Measurements from ENCODE around the gene HIPK2.

Gene HIPK2

GRCh38 chr7:139782932-139783331 is 5.1 kb upstream of the HIPK2 start:
- no peak for DNase-seq

GRCh38 chr7:139777133-139777891 is 486 bp downstream of the HIPK2 start:
- peak in 1 of 2 experiments; percentile 12 for DNase-seq

DNA sequence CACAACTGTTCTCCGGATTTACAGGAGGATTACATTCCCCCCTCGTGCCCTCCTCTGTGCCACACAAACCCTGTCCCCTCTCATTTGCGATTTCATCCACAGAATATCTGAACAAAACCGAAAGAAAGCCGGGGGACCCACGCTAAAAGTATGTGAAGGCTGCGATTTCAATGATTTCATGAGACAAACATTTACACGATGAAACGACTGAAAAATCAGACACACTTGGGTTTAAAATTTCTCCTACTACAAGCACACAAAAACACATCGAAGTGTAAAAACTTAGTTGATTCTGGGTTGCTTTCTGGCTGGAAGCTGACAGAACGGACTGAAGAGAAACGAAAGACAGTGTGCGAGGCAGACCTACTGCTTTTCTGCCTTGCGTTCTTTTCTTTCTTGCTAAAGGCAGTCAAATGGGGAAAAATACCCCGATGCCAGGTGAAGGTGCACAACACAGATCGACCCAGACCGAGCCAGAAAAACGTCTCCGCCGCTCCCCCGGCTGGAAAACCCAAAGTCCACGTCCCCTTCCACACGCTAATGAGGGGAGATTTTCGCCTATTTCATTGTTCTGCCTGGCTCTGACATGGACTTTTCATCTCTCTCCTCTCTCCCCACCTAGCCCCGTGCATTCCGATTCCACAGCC is 1.2 kb downstream of the HIPK2 start:
- DNase-seq = peak in 1 of 2 experiments; percentile 17

GRCh38 chr7:139775829-139776266 is 1.9 kb downstream of the HIPK2 start:
- peak; percentile 16 to 71 for DNase-seq

- DNase-seq = no peak
Measured at GRCh38 chr7:139774376-139774775, 3.4 kb downstream of the HIPK2 start.

- no peak for DNase-seq
Measured at GRCh38 chr7:139773371-139773770, 4.4 kb downstream of the HIPK2 start.

DNA sequence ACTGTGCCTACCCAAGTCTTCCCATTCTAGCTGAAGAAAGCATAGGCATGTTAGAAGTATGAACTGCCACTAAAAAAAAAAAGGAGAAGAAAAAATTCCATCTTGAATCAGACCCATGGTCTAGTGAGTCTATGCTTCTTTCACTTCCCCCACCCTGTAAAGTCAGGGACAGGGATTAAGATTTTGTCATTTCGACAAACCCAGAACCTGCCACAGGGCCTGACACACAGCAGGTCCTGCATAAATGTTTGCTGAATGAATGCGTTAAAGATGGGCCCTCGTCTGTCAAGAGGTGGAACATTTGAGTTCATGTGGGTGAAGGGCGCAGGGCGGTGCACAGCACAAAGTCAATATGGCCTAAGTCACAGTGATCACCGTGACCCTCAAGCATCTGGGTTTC is 4.9 kb downstream of the HIPK2 start:
- DNase-seq = no peak

- no peak for DNase-seq
Measured at GRCh38 chr7:139772115-139772514, 5.7 kb downstream of the HIPK2 start.

DNA sequence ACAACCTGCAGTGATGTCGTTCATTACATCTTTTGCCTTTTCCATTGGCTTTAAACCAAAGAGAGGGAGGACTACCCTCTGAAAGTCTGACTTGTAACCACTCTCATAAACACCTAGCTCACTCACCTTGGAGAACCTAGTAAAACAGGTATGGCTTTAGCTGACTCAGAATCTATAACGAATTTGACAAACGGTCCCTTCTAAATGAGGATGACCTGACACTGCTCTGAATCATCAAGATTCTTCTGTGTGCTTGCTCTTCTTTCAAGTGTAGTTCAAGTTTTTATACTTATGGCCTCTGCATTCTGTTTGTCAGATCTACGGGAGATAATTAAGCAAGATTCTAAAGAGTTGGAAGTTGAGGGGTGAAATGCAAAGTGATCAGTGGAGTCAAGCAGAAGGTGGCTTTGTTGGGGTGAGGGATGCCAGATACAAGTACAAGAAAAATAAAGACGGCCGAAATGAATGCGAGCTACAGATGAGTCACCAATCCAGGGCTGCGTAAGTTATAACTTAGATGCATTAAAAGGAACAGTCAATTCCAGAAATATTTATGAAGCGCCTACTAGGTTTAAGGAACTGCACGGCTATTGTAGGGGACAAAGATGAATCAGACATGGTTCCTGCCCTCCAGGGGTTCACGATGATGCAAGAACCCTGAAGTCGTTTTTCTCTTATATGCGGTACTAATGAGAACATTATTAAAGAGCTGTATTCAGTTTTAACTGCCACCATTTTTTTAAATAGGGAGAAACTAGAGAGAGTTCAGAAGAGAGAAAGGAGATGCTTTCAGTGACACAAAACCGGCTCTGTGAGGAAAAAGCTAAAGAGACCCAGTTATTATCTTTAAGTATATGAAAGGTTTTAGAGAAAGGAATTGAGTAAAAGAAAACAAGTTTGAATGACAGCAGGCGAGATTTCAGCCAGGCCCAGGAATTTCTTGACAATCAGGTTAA is 6.5 kb downstream of the HIPK2 start:
- no peak for DNase-seq

DNA sequence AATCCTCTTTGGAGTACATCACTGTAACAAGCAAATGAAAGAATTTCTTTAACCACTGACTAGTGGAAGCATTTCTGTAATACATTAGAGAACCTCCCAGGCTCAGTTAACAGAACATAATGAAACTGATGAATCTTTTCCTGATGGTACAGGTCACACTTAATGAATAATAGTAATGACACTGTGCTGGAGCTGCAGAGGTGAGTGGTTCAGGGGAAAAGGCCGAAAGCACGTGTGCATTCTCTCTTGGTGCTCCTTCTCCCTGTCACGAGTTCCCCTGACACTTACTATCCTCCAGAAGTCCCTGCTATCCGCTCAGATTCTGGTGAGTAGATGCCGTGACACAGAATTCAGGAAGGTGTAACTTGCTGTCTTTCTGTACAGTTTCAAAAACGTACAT is 8.0 kb downstream of the HIPK2 start:
- no peak for DNase-seq

DNA sequence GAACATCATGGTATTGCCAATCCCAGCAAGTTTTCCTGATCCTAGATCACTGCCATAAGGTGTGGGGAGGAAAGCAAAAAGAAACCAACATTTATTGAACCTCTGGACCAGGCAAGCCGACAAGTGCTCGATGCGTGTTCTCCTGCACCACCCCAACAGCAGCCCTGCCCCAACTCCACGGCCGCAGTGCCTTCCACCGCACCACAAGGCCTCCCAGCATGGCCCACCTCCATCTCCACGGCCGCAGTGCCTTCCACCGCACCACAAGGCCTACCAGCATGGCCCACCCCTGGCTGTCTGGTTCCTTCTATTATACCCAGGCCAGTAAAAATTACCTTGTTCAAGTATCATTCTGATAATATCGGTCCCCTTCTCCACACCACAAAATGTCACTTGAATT is 8.7 kb downstream of the HIPK2 start:
- DNase-seq = no peak

- no peak for DNase-seq
Measured at GRCh38 chr7:139768249-139768824, 9.5 kb downstream of the HIPK2 start.

- no peak for DNase-seq
Measured at GRCh38 chr7:139767561-139767982, 10.2 kb downstream of the HIPK2 start.

DNA sequence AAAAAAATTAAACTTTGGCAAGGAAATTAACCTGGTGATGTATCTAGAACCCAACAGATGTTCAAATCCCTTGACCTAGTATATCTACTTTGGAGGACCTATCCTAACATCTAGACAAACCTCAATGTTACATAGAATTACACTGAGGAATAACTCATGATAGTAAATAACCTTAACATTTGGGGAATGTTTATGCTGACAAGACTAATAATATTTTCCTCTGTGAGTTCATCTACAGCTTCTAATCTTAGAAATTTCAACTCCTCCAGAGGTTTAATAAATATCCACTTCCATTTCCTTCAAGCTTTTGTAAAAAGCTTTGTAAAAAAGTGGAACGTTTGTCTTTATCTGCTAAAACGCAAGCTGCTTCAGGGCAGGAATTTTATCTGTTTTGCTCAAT is 12.7 kb downstream of the HIPK2 start:
- DNase-seq = no peak

GRCh38 chr7:139763330-139763729 is 14.5 kb downstream of the HIPK2 start:
- no peak for DNase-seq

GRCh38 chr7:139762886-139763285 is 14.9 kb downstream of the HIPK2 start:
- no peak for DNase-seq

- no peak for DNase-seq
Measured at GRCh38 chr7:139758388-139758787, 19.4 kb downstream of the HIPK2 start.

DNA sequence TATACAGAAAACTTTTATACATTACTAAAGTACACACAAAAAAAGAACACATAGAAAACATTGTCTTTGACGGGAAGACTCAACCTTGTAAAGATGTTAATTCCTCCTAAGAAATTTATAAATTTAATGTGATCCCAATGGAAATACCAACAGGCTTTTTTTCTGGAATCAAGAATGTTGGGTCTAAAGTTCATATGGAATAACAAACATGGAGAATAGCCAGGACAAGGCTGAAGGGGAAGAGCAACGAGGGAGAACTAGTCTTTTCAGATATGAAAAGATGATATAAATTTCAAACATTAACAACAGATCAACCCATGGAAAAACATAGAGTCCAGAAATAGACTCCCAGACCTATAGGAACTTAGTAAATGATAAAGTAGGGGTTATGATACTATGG is 19.8 kb downstream of the HIPK2 start:
- no peak for DNase-seq

- DNase-seq = peak in 1 of 2 experiments; percentile 12
Measured at GRCh38 chr7:139753693-139754111, 24.1 kb downstream of the HIPK2 start.

DNA sequence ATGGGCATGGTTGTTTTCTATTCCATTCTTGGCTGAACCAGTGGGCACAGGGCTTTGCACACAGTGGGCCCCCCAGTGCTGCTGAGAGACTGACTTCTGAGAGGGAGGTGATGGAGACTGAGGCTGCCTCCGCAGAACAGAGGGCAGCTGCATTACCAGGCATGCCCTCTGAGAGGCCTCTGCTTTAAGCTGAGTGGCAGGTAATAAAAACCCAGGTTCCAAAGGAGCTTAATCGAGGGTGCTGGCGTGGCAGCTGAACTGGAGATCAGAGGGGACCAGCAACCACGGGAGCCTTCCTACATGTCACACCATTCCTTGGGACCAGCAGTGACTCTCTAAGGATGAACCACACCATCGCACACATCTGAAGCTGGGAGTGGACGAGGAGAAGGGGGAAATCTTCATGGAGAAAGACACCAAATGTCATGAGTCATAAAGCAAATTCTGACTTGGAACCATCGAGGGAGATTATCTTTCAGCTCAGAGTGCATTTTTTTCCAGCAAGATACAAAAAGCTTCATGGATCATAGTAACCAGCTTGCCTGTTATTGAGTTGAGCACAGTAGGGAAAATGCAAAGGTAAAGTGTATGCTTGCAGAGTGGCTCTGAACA is 24.6 kb downstream of the HIPK2 start:
- no peak for DNase-seq

GRCh38 chr7:139752604-139753003 is 25.2 kb downstream of the HIPK2 start:
- DNase-seq = no peak

DNA sequence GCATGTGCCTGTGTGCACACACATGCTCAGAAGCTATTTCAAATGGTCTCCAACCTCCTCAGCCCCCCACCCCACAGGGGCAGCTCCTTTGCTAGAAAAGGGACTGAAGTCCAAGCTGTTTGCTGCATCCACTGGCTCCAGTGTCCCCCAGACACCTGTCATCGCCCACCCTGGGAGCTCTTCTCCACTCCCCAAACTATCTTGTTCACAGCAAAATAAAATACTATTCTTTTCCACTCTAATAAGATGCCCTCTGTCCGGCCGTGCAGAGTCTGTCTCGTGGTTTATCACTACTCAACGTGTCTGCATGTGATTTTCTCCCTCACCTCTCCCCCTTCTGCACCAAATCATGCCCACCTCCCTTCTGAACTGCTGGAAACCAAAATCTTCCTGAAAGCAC is 25.6 kb downstream of the HIPK2 start:
- no peak for DNase-seq
